Body of pancreas (tissue), 4 donors: ENCODE data around the gene ANKAR. TPM values are rescaled to one million over a fixed set of nuclear protein-coding genes. Genes with fewer than 3 reads are reported as not detected.
"Not testable (repeated sequence)": the region's sequence is repeated elsewhere in the genome, so short reads cannot be mapped to it uniquely, and the experiment has no call there.

ENCODE experiments used
- ATAC-seq: fragments of 150-250 bp; one replicate; pipeline ENCODE4 v1.9.1; 2016
- DNase-seq, 4 donors: peaks; one replicate each; pipeline ENCODE4 v3.0.0-alpha.2; 2019
- H3K27ac ChIP-seq, 4 donors: fragments of 200-600 bp; sonication (generic); 1 replicate in 3 of 4; 2 replicates in 1 of 4; pipeline versions ENCODE4 v1.5.1 to v1.6.1; 2016 to 2019; ENCODE audit warnings: mild to moderate bottlenecking in 1 of 4, mixed read lengths in 1 of 4, moderate library complexity in 1 of 4
- H3K27me3 ChIP-seq, 2 donors: fragments of 200-600 bp; sonication (generic); one replicate each; pipeline ENCODE4 v1.6.0; 2016; ENCODE audit warnings: mild to moderate bottlenecking in 1 of 2
- H3K36me3 ChIP-seq, 2 donors: fragments of 200-600 bp; sonication (generic); replicated peaks in 1 of 2; 2 replicates each; pipeline ENCODE4 v1.5.1; 2016; ENCODE audit warnings: low read depth in 2 of 2; ENCODE audit not compliant: insufficient read depth in 1 of 2
- H3K4me1 ChIP-seq: fragments of 200-600 bp; sonication (generic); one replicate; pipeline ENCODE4 v1.6.0; 2016
- H3K4me3 ChIP-seq, 2 donors: fragments of 200-600 bp; sonication (generic); 1 replicate in 1 of 2; 2 replicates in 1 of 2; pipeline ENCODE4 v1.5.1; 2016 to 2019
- H3K9me3 ChIP-seq, 3 donors: fragments of 200-600 bp; sonication (generic); 1 replicate in 2 of 3; 2 replicates in 1 of 3; pipeline ENCODE4 v1.5.1; 2016
- CTCF ChIP-seq, 7 experiments: fragments of 450-650 bp in 4 of 7; fragments of 200-600 bp in 3 of 7; sonication (generic) in 3 of 7; IDR thresholded peaks; one replicate each; pipeline ENCODE4 v1.5.1; 2016 to 2019; ENCODE audit warnings: antibody characterized with exemption in 7 of 7
- POLR2A ChIP-seq, 3 donors: fragments of 450-650 bp; IDR thresholded peaks; one replicate each; pipeline ENCODE4 v1.6.1; 2016; ENCODE audit warnings: antibody characterized with exemption in 3 of 3, mild to moderate bottlenecking in 2 of 3
- WGBS, 2 donors: methylation state at CpG; one replicate each; pipeline ENCODE4 v1.1.5; 2017; 5-methylcytosine and 5-hydroxymethylcytosine counted together
- intact Hi-C: fragments of 100-400 bp; cut with DNase I; formaldehyde crosslinking; loops from one replicate; pipeline ENCODE4 v1.15.1; 2023
- total RNA-seq, 2 donors: library from RNA; depleted of rRNA; stranded (reverse); fragments of >200 nt; gene quantifications; one replicate each; pipeline ENCODE4 v1.1.0, GENCODE V29; 2016

The ANKAR gene
- total RNA-seq, 2 donors from 2014 or later, result 10.9 to 14.3 TPM

- DNase-seq (no peak), ATAC-seq (no peak)
- WGBS, 2 donors, result 86 to 89% methylated on average over 1 of the region's 1 CpG
- Histone ChIP-seq H3K4me3 (no peak overlapping the region), H3K27me3 (no peaks in the 10 kb centered on the region), H3K9me3 (no peaks in the 10 kb centered on the region), H3K36me3 (no peaks in the 10 kb centered on the region), H3K27ac (no peak overlapping the region), H3K4me1 (no peaks in the 10 kb centered on the region)
- no peak for TF ChIP-seq POLR2A (IDR thresholded peaks at IDR 0.05)
- TF ChIP-seq CTCF (IDR thresholded peaks at IDR 0.05), result no peak
- intact Hi-C loops, result no loop called here
These were observed 10.3 kb downstream of the ANKAR start for GRCh38 chr2:189684811-189685210.

DNA sequence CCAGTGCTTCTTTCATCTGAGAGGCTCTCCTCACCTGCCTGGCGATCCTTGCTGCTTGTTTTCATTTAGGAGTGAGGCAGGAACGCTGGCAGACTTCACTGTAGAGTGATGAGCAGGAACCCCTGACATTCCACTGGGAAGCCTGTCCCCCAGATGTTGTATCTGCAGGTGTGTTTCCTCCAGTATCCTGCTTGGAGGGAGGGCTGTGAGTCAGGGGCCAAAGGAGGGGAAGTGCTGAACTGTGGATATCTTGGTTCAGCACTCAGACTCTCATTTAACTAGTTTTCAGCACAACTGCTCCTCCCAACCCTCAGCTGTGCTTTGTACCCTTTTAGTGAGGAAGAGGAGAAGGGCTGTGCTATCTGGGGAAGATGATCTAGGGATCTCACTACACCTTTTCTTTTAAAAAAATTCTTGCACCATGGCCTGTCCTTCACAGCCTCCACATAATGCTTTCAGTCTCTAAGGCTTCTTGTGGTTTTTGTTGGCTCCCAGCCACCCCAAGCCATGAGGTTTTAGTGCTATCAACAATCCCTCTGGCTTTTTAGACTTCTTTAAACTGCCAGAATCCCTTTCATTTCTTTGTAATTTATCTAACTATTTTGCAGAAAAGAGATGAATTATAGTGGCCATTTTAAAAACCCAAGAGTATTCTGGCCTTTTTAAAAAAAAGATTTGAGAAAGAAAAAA is 11.2 kb downstream of the ANKAR start:
- H3K4me3 ChIP-seq, result no peak overlapping the region
- DNase-seq, result peak in 1 of 4 donors; percentile 31
- H3K27ac ChIP-seq, result no peak overlapping the region
- H3K9me3 ChIP-seq, result no peaks in the 10 kb centered on the region
- WGBS, 2 donors, result 62 to 74% methylated on average over 2 of the region's 2 CpGs
- no peak for ATAC-seq
- H3K4me1 ChIP-seq, result no peaks in the 10 kb centered on the region
- H3K27me3 ChIP-seq, result no peaks in the 10 kb centered on the region
- H3K36me3 ChIP-seq, result no peaks in the 10 kb centered on the region
- TF ChIP-seq CTCF (IDR thresholded peaks at IDR 0.05) (no peak), POLR2A (IDR thresholded peaks at IDR 0.05) (no peak)
- intact Hi-C loops, result no loop called here

DNA sequence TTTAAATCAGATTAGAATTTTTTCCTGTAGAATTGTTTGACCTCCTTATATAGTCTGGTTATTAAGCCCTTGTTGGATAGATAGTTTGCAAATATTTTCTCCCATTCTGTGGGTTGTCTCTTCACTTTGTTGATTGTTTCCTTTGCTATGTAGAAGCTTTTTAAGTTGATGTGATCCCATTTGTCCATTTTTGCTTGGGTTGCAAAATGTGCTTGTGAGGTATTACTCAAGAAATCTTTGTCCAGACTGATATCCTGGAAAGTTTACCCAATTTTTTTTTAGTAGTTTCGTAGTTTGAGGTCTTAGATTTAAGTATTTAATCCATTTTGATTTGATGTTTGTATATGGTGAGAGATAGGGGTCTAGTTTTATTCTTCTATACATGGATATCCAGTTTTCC is 13.3 kb downstream of the ANKAR start:
- intact Hi-C loops, H3K4me3 ChIP-seq, ATAC-seq, H3K27me3 ChIP-seq, H3K27ac ChIP-seq, H3K36me3 ChIP-seq, H3K4me1 ChIP-seq, DNase-seq, H3K9me3 ChIP-seq: not testable (repeated sequence)
- 77 to 86% methylated on average over 1 of the region's 1 CpG for WGBS, 2 donors

DNA sequence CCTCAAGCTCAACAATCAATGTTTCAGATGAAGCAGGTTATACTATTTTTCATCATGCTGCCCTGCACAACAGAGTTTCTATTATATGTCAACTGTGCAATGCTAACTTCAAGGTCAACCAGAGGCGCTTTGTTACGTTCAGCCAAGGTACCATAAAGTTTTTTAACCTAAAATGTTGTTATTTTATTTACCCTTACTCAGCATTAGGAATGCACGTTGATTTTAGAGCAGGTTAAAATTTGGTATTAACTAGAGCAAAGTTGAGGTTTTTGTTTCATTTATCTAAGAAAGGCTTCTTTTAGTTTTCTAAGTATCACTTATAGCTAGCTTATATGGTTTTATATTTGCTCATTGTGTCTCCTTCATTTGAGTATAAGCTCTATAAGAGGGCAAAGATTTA is 21.8 kb downstream of the ANKAR start:
- DNase-seq (no peak), ATAC-seq (no peak)
- 67 to 72% methylated on average over 3 of the region's 3 CpGs for WGBS, 2 donors
- Histone ChIP-seq H3K27ac (no peak overlapping the region), H3K4me1 (peaks cover 5% of the 10 kb centered on the region), H3K27me3 (no peaks in the 10 kb centered on the region), H3K9me3 (no peaks in the 10 kb centered on the region), H3K4me3 (no peak overlapping the region), H3K36me3 (no peaks in the 10 kb centered on the region)
- intact Hi-C loops, result loop anchor here (5.0 kb wide), 1 partner anchor 34 kb away; the partner anchor contains the start of gene ASNSD1
- no peak for TF ChIP-seq CTCF (IDR thresholded peaks at IDR 0.05)
- TF ChIP-seq POLR2A (IDR thresholded peaks at IDR 0.05), result no peak

- TF ChIP-seq CTCF (IDR thresholded peaks at IDR 0.05), result peak; percentile 41 to 74 (median 55)
- no peak for TF ChIP-seq POLR2A (IDR thresholded peaks at IDR 0.05)
- Histone ChIP-seq H3K36me3 (no peaks in the 10 kb centered on the region), H3K4me1 (peaks cover 5% of the 10 kb centered on the region), H3K4me3 (no peak overlapping the region), H3K27me3 (no peaks in the 10 kb centered on the region), H3K27ac (no peak overlapping the region), H3K9me3 (no peaks in the 10 kb centered on the region)
- peak; percentile 56 for ATAC-seq
- DNase-seq, result peak; percentile 48 to 73 (median 58)
- WGBS, 2 donors, result 24 to 35% methylated on average over 6 of the region's 6 CpGs
- intact Hi-C loops, result loop anchor here (5.0 kb wide), 1 partner anchor 36 kb away; the partner anchor contains the start of gene ASNSD1
These were observed 23.8 kb downstream of the ANKAR start for GRCh38 chr2:189698020-189698887.
